K562 (cell line): Measurements from ENCODE around the gene ADI1. TPM values are rescaled to one million over a fixed set of nuclear protein-coding genes. Genes with fewer than 3 reads are reported as not detected.

Experiments
- BDP1 ChIP-seq: IDR thresholded peaks from 3 replicates; pipeline ENCODE4 v1.6.1; 2011; ENCODE audit not compliant: insufficient read length, insufficient read depth
- ELF1 ChIP-seq: fragments of 200-800 bp; sonication (Bioruptor generic); IDR thresholded peaks from 2 replicates; pipeline ENCODE4 v1.6.1; 2016; ENCODE audit warnings: missing genetic modification characterization, missing compliant biosample characterization
- ETS2 ChIP-seq: IDR thresholded peaks from 2 replicates; pipeline ENCODE4 v1.6.1; 2016; ENCODE audit warnings: borderline replicate concordance, missing genetic modification characterization, mild to moderate bottlenecking, moderate library complexity, missing compliant biosample characterization; ENCODE audit not compliant: poor library complexity, severe bottlenecking
- SMARCB1 ChIP-seq: IDR thresholded peaks from 2 replicates; pipeline ENCODE4 v1.6.1; 2011; ENCODE audit warnings: improper control_type of control experiment, low read depth; ENCODE audit not compliant: insufficient read length
- SRSF9 ChIP-seq: fragments of 200-400 bp; formaldehyde crosslinking; IDR thresholded peaks from 2 replicates; pipeline ENCODE4 v1.6.1; 2017; ENCODE audit warnings: low read depth, low read length, borderline replicate concordance
- ZNF518B ChIP-seq: fragments of 250-450 bp; sonication (Bioruptor Pico); IDR thresholded peaks from 2 replicates; pipeline ENCODE4 v1.5.0; 2021; ENCODE audit warnings: mild to moderate bottlenecking, moderate library complexity
- polyA plus RNA-seq, 8 experiments: library from polyadenylated mRNA; depleted of rRNA in 4 of 8; stranded (reverse) in 5 of 8; unstranded in 3 of 8; fragments of >200 nt; fragmentation: Nextera tagmentation in 2 of 8; fragmentation: Illumina TruSeq in 1 of 8; extraction: Ambion mirVana in 2 of 8; extraction: Trizol in 1 of 8; gene quantifications; 2 replicates each; pipeline versions ENCODE4 v1.2.1 to v1.2.3, GENCODE V29; 2011 to 2014; ENCODE audit warnings: inconsistent platforms in 1 of 8, missing spikeins in 1 of 8
- total RNA-seq, 7 experiments: library from RNA; depleted of rRNA in 6 of 7; stranded (reverse); fragments of >200 nt in 6 of 7; fragmentation: Illumina TruSeq in 2 of 7; extraction: Trizol in 2 of 7; gene quantifications; 2 replicates each; pipeline versions ENCODE4 v1.2.1 to v1.2.3, GENCODE V29; 2011 to 2021; ENCODE audit warnings: low replicate concordance in 1 of 7
- TF ChIP-seq, protein P1 (sequence below): sonication (generic); formaldehyde crosslinking; IDR thresholded peaks from 2 replicates; pipeline ENCODE4 v1.8.0; 2023; ENCODE audit warnings: missing genetic modification reagents, mild to moderate bottlenecking, borderline replicate concordance

Gene ADI1
- total and polyA plus RNA-seq, 9 of the 15 experiments (the other 6 are each of a cell fraction or from before 2014, with no cell fraction given), result 6.1 to 51.0 (median 27.1) TPM

DNA sequence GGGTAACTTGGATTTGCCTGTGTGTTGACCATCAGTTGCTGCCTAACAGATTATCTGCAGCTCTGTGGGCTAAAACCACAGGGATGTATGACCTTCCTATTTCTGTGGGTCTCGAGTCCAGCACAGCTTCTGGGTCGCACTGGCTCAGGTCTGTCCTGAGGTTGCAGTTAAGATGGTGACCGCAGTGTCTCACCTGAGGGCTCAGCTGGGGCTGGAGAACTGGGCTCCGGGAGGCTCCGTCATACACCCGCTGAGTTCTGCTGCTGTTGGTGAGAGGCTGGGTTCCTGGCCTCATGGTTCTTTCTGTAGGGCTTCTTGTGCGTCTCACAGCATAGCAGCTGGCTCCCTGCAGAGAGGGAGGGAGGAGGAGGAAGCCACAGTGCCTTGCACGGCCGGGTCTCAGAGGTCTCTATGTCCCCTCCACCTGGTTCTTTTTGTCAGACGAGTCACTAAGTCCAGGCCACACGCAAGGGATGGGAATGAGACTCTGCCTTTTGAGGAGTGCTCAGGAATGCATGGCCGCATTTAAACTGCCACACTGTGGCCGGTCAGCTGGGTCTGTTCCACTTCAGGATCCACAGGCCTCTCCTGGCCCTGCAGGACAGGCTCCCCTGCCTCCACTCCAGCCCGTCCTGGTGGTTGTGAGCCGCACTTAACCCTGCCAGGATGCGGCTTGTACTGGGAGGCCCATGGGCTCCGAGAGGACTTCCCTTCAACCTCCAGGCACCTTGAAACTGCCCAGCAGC, 67.2 kb downstream of the ADI1 start (continued):
- no peak for TF ChIP-seq ZNF518B (CRISPR knock-in tag)
- no peak for TF ChIP-seq ELF1
- TF ChIP-seq ETS2 (tag), result no peak
- TF ChIP-seq SRSF9, result no peak
- TF ChIP-seq BDP1, result no peak
- TF ChIP-seq, protein P1, sequence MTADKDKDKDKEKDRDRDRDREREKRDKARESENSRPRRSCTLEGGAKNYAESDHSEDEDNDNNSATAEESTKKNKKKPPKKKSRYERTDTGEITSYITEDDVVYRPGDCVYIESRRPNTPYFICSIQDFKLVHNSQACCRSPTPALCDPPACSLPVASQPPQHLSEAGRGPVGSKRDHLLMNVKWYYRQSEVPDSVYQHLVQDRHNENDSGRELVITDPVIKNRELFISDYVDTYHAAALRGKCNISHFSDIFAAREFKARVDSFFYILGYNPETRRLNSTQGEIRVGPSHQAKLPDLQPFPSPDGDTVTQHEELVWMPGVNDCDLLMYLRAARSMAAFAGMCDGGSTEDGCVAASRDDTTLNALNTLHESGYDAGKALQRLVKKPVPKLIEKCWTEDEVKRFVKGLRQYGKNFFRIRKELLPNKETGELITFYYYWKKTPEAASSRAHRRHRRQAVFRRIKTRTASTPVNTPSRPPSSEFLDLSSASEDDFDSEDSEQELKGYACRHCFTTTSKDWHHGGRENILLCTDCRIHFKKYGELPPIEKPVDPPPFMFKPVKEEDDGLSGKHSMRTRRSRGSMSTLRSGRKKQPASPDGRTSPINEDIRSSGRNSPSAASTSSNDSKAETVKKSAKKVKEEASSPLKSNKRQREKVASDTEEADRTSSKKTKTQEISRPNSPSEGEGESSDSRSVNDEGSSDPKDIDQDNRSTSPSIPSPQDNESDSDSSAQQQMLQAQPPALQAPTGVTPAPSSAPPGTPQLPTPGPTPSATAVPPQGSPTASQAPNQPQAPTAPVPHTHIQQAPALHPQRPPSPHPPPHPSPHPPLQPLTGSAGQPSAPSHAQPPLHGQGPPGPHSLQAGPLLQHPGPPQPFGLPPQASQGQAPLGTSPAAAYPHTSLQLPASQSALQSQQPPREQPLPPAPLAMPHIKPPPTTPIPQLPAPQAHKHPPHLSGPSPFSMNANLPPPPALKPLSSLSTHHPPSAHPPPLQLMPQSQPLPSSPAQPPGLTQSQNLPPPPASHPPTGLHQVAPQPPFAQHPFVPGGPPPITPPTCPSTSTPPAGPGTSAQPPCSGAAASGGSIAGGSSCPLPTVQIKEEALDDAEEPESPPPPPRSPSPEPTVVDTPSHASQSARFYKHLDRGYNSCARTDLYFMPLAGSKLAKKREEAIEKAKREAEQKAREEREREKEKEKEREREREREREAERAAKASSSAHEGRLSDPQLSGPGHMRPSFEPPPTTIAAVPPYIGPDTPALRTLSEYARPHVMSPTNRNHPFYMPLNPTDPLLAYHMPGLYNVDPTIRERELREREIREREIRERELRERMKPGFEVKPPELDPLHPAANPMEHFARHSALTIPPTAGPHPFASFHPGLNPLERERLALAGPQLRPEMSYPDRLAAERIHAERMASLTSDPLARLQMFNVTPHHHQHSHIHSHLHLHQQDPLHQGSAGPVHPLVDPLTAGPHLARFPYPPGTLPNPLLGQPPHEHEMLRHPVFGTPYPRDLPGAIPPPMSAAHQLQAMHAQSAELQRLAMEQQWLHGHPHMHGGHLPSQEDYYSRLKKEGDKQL (CRISPR knock-in tag), result no peak
- TF ChIP-seq SMARCB1, result no peak
